Ovary (tissue), 3 donors: ENCODE results near the gene TCF4.

ENCODE experiments used
- EP300 ChIP-seq: sonication (generic); formaldehyde crosslinking; IDR thresholded peaks from one replicate; pipeline ENCODE4 v1.6.1; 2017; ENCODE audit warnings: antibody characterized with exemption
- POLR2A ChIP-seq: fragments of 450-650 bp; IDR thresholded peaks from one replicate; pipeline ENCODE4 v1.6.1; 2017; ENCODE audit warnings: antibody characterized with exemption, mild to moderate bottlenecking, moderate library complexity
- TF ChIP-seq, protein P1 (sequence below), 3 donors: fragments of 450-650 bp in 2 of 3; fragments of 200-600 bp in 1 of 3; IDR thresholded peaks; one replicate each; pipeline versions ENCODE4 v1.5.1 to v1.8.0; 2016 to 2022; ENCODE audit warnings: antibody characterized with exemption in 3 of 3, mild to moderate bottlenecking in 1 of 3
- donor health status: DM: no; HTN: no; CAD: no.

DNA sequence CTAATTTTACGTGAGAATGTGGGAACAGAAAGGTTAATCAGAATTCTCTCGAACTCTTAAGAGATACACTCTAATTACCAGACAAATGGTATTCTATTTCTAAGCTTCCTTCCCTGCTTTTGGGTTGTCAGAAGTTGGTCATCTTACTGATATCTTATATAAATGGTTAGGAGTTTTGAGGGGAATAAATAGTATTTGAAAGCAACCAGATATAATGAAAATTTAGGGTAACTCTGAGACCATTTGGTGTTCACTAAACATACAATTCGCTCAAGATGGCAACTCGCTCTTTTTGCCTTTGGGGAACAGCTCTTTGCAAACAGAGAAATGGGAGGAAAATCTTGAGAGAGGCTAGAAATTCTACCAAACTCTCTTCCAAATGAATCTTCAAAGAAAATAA lies 250.9 kb downstream of the TCF4 start:
- TF ChIP-seq, protein P1, sequence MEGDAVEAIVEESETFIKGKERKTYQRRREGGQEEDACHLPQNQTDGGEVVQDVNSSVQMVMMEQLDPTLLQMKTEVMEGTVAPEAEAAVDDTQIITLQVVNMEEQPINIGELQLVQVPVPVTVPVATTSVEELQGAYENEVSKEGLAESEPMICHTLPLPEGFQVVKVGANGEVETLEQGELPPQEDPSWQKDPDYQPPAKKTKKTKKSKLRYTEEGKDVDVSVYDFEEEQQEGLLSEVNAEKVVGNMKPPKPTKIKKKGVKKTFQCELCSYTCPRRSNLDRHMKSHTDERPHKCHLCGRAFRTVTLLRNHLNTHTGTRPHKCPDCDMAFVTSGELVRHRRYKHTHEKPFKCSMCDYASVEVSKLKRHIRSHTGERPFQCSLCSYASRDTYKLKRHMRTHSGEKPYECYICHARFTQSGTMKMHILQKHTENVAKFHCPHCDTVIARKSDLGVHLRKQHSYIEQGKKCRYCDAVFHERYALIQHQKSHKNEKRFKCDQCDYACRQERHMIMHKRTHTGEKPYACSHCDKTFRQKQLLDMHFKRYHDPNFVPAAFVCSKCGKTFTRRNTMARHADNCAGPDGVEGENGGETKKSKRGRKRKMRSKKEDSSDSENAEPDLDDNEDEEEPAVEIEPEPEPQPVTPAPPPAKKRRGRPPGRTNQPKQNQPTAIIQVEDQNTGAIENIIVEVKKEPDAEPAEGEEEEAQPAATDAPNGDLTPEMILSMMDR (IDR thresholded peaks at IDR 0.05), result no peak
- TF ChIP-seq POLR2A (no peak), EP300 (no peak)
